ENCODE measurements around the gene NRL. TPM values are rescaled to one million over a fixed set of nuclear protein-coding genes. Genes with fewer than 3 reads are reported as not detected.

NRL gene
- total RNA-seq (1 to 10 TPM in 3 of 6 donors, under 1 TPM in 3; 0.37 to 2.4 (median 1.1) TPM), polyA plus RNA-seq (1 to 10 TPM; 2.3 TPM)

DNA sequence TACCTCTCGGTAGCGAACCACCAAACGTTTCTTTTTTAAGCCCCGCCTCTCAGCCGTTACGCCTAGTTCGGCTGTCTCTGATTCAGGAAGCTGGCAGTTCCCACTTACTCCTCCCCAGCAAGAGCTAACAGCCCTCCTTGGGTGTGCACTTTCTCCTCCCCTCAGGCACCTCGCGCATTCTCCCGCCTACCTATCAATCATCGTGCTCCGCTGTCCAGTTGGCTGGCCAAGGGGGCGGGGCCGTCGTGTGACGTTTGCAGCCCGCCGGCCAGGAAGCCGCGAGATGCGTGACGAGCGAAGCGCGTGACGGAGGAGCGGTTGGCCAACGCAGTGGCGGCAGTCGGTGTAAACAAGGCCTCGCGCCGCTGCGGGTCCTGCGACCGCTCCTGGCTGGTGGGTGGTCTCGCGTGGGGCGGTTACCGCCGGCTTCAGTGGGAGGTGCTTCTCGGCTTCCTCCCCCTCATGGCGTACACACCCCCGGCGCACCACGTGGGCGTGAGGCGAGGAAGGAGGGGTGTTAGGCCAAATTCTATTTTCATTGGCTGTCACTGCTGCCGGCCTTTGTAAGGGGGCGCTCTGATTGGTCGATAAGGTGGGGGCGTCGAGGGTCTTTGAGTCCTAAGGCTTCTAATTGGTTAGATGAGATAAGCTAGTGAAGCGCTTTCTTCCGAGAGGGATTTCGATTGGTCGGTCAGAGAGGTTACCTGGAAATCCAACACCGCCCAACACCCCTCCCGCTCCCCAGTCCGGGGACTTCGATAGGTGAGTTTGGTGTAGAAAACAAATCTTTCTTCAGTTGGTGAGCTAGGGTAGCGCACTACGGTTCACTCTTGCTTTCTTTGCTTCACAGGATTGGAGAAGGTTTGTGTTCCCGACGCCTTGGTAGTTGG is at the start of gene NRL, which contains the start of gene DCAF11:
Gene NRL, minus strand, starts transcription at position 418 of the 890 bp plus-strand sequence. CDS start 32,101 bp downstream, outside the sequence.
Gene DCAF11, plus strand, starts transcription at position 246 of the 890 bp plus-strand sequence. CDS start 818 bp downstream, outside the sequence.
- peak within 1 kb of the TSS; percentile 92 to 100 (median 98) for H3K27ac ChIP-seq
- DNase-seq (peak; percentile 97 to 99 (median 99)), FAIRE-seq (peak; percentile 95), ATAC-seq (peak; percentile 85 to 92 (median 86))
- no peaks in the 10 kb centered on the region for H3K27me3 ChIP-seq
- TF ChIP-seq, protein P1, sequence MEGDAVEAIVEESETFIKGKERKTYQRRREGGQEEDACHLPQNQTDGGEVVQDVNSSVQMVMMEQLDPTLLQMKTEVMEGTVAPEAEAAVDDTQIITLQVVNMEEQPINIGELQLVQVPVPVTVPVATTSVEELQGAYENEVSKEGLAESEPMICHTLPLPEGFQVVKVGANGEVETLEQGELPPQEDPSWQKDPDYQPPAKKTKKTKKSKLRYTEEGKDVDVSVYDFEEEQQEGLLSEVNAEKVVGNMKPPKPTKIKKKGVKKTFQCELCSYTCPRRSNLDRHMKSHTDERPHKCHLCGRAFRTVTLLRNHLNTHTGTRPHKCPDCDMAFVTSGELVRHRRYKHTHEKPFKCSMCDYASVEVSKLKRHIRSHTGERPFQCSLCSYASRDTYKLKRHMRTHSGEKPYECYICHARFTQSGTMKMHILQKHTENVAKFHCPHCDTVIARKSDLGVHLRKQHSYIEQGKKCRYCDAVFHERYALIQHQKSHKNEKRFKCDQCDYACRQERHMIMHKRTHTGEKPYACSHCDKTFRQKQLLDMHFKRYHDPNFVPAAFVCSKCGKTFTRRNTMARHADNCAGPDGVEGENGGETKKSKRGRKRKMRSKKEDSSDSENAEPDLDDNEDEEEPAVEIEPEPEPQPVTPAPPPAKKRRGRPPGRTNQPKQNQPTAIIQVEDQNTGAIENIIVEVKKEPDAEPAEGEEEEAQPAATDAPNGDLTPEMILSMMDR (IDR thresholded peaks at IDR 0.05): no peak
- H3K9me3 ChIP-seq: no peaks in the 10 kb centered on the region
- peaks cover 0 to 31% (median 10%) of the 10 kb centered on the region in 3 donors for H3K4me1 ChIP-seq
- 0% methylated on average over 64 to 65 of the region's 65 CpGs for WGBS, 2 donors
- peaks cover 4 to 27% (median 22%) of the 10 kb centered on the region in 3 donors for H3K36me3 ChIP-seq
- intact Hi-C loops (cut with DNase I): no loop called here
- H3K4me3 ChIP-seq: peak within 1 kb of the TSS; percentile 44 to 74 (median 56)

DNA sequence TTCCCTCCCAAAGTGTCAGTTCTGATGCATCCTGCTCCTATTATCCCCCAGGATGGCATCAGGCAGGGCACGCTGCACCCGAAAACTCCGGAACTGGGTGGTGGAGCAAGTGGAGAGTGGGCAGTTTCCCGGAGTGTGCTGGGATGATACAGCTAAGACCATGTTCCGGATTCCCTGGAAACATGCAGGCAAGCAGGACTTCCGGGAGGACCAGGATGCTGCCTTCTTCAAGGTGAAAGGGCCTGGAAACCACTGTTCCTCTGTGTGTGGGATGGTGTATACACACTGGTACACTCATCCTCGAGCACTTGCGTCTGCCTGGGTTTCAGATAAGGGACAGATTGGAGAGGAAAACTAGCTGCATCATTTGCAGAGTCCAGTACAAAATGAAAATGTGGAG is 47.3 kb upstream of the NRL start:
- 36 to 49% methylated on average over 8 of the region's 8 CpGs for WGBS, 2 donors
- FAIRE-seq: no peak
- H3K36me3 ChIP-seq: peaks cover 8 to 52% (median 29%) of the 10 kb centered on the region in 3 donors

DNA sequence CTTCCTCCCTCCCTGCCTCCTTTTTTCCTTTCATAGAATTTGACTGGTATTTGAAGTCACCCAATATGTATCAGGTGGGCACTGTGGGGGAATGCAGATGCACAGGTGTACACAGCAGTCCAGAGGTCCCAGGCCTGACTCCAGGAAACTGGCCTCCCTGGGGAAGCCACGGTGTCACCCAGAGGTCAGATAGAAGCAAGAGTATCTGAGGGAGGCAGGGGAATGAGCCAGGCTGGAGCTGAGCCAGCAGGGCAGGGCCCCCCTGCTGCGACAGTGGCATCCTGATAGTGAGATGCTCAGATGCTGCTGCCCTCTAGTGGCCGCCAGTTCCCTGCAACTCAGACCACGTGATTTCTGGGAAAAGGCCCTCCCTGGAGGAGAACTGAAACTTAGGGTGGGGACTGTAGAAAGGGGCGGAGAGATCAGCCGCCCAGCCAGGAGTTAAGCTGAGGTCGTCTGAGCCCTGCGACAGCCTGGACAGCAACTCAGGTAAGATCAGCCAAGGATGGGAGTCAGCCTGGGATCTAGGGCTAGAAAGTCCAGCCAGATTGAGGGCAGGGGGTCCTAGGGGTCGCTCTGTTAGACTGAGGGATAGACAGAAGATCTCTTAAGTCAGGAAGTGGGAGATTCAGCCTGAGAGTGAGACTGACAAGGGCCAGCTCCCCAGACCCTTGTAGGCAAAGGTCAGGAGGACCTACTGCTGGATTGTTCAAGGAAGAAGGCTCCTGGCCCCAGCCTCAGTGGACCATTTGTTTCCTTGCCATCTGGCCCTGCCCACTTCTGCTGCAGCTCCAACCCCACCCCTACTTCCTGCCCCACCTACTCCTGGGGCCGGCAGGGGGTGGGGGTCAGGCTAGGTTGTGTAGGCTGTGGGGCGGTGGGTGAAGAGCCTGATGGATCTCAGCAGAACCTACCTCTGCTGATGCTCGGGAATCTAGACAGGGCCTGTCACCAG is 46.4 kb upstream of the NRL start, which contains the start of gene IRF9:
Gene IRF9, plus strand, starts transcription at position 416 of the 955 bp plus-strand sequence. CDS start 880 bp downstream, outside the sequence.
- TF ChIP-seq, protein P1 (IDR thresholded peaks at IDR 0.05): peak; percentile 89 to 96 (median 92)
- Histone ChIP-seq H3K4me1 (peaks cover 0 to 19% (median 0%) of the 10 kb centered on the region in 3 donors), H3K27ac (peak within 1 kb of the TSS; percentile 71 to 92 (median 82)), H3K36me3 (peaks cover 9 to 54% (median 29%) of the 10 kb centered on the region in 3 donors), H3K4me3 (peak within 1 kb of the TSS; percentile 37 to 74 (median 58)), H3K9me3 (no peaks in the 10 kb centered on the region), H3K27me3 (no peaks in the 10 kb centered on the region)
- FAIRE-seq: no peak
- WGBS, 2 donors: 0 to 1% methylated on average over 12 of the region's 12 CpGs
- peak; percentile 94 to 96 (median 96) for ATAC-seq
- intact Hi-C loops (cut with DNase I): no loop called here
- peak; percentile 93 to 97 (median 96) for DNase-seq

More for the DNA sequence above, 47.3 kb upstream of the NRL start:
- intact Hi-C loops (cut with DNase I): no loop called here
- TF ChIP-seq, protein P1 (IDR thresholded peaks at IDR 0.05): no peak
- no peaks in the 10 kb centered on the region for H3K9me3 ChIP-seq
- peak overlapping the region in 2 of 4 donors; percentile 55 to 61 for H3K4me3 ChIP-seq
- DNase-seq: peak in 1 of 6 donors; percentile 45
- peak in 1 of 4 donors; percentile 3 for ATAC-seq
- peaks cover 0 to 19% (median 0%) of the 10 kb centered on the region in 3 donors for H3K4me1 ChIP-seq
- H3K27me3 ChIP-seq: no peaks in the 10 kb centered on the region
- peak overlapping the region in 1 of 4 donors; percentile 79 for H3K27ac ChIP-seq

DNA sequence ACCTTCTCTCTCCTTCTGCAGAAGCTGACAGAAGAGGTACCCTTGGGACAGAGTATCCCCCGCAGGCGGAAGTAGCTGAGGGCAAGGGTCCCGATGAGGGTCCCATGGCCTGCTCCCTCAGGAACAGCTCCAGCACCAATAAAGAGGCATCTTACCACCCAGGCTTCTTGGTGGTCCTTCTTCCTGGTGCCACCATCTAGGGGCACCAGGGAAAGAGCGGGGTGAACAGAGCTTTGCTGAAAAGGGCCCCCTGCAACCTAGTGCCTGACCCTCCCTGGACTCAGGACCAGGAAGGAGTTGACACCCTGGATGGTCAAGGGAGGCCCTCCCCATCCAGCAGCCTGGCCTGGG is 45.7 kb upstream of the NRL start:
- Histone ChIP-seq H3K36me3 (peaks cover 10 to 54% (median 26%) of the 10 kb centered on the region in 3 donors), H3K4me3 (no peak overlapping the region), H3K27ac (peak overlapping the region; percentile 71 to 92 (median 82)), H3K27me3 (no peaks in the 10 kb centered on the region), H3K9me3 (no peaks in the 10 kb centered on the region), H3K4me1 (peaks cover 0 to 19% (median 0%) of the 10 kb centered on the region in 3 donors)
- WGBS, 2 donors: 87% methylated on average over 4 of the region's 4 CpGs
- TF ChIP-seq, protein P1 (IDR thresholded peaks at IDR 0.05): no peak
- FAIRE-seq: no peak
- no peak for ATAC-seq
- no peak for DNase-seq
- intact Hi-C loops (cut with DNase I): no loop called here

All from pancreas (tissue), 10 donors.